ENCODE results near the gene FAM20C.

The FAM20C gene

GRCh38 chr7:245574-246295 lies 53.4 kb downstream of the FAM20C start:
- TF ChIP-seq CTCF (conservative IDR thresholded peaks at IDR 0.05; ENCODE audit: low read depth, low read length), result no peak
- H3K79me2 ChIP-seq (ENCODE audit: insufficient read depth, low read depth), result no peaks in the 10 kb centered on the region
- no peak overlapping the region for H2AFZ ChIP-seq (ENCODE audit: low read depth)
- H3K4me2 ChIP-seq, result no peak overlapping the region
- no peaks in the 10 kb centered on the region for H3K36me3 ChIP-seq (ENCODE audit: insufficient read depth)
- H3K4me1 ChIP-seq (ENCODE audit: low read depth, poor library complexity, severe bottlenecking), result no peaks in the 10 kb centered on the region
- no peaks in the 10 kb centered on the region for H4K20me1 ChIP-seq (ENCODE audit: insufficient read depth)
- H3K27me3 ChIP-seq (ENCODE audit: insufficient read depth, low read depth), result peaks cover 50% of the 10 kb centered on the region
- no peak overlapping the region for H3K9ac ChIP-seq
- no peak overlapping the region for H3K27ac ChIP-seq
- no peak overlapping the region for H3K4me3 ChIP-seq (IDR thresholded peaks at IDR 0.05; ENCODE audit: insufficient read depth, low read depth, low read length)

DNA sequence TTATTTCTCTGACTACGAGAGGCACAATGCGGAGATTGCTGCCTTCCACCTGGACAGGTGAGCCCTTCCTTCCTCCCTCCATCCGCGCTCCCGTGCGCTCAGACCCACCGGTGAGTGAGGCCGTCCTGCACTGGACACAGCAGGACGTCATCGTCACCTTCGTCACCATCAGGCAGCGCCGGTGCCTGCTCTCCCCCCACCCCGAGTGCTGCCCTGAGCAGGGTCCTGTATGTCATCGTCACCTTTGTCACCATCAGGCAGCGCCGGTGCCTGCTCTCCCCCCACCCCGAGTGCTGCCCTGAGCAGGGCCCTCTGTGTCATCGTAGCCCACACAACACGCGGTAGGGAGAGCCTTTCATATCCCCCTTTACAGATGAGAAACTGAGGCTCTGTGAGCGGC lies 54.1 kb downstream of the FAM20C start:
- no peak overlapping the region for H3K9ac ChIP-seq
- no peak overlapping the region for H3K4me3 ChIP-seq (IDR thresholded peaks at IDR 0.05; ENCODE audit: insufficient read depth, low read depth, low read length)
- peaks cover 56% of the 10 kb centered on the region for H3K27me3 ChIP-seq (ENCODE audit: insufficient read depth, low read depth)
- no peak overlapping the region for H3K27ac ChIP-seq
- H3K4me2 ChIP-seq, result no peak overlapping the region
- H3K36me3 ChIP-seq (ENCODE audit: insufficient read depth), result no peaks in the 10 kb centered on the region
- no peaks in the 10 kb centered on the region for H3K79me2 ChIP-seq (ENCODE audit: insufficient read depth, low read depth)
- no peak overlapping the region for H2AFZ ChIP-seq (ENCODE audit: low read depth)
- H3K4me1 ChIP-seq (ENCODE audit: low read depth, poor library complexity, severe bottlenecking), result no peaks in the 10 kb centered on the region
- no peak for TF ChIP-seq CTCF (conservative IDR thresholded peaks at IDR 0.05; ENCODE audit: low read depth, low read length)
- no peaks in the 10 kb centered on the region for H4K20me1 ChIP-seq (ENCODE audit: insufficient read depth)

- Histone ChIP-seq H3K36me3 (ENCODE audit: insufficient read depth) (no peaks in the 10 kb centered on the region), H3K4me2 (no peak overlapping the region)
These were observed 54.8 kb downstream of the FAM20C start for GRCh38 chr7:247181-247580.

DNA sequence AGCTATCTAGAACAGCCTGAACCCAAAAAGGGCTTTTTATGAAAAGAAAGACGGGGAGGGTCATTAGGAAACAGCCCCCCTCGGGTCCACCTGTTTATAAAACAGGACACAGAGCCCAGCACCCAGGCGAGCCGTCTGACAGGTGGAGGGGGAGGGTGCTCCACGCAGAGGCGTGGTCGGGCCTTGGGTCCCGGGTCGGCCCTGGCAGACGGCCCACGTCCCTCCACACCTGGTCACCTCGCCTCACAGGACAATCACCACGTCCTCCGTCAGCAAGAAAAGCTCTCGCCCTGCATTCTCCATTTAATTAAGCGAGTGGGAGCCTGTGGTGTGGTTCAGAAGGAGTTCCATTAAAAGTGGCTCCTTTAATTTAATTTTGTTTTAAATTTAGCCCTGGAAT lies 55.3 kb downstream of the FAM20C start:
- no peaks in the 10 kb centered on the region for H3K36me3 ChIP-seq (ENCODE audit: insufficient read depth)

More at GRCh38 chr7:247181-247580, 54.8 kb downstream of the FAM20C start:
- H3K79me2 ChIP-seq (ENCODE audit: insufficient read depth, low read depth), result no peaks in the 10 kb centered on the region
- H3K4me3 ChIP-seq (IDR thresholded peaks at IDR 0.05; ENCODE audit: insufficient read depth, low read depth, low read length), result no peak overlapping the region
- H3K27ac ChIP-seq, result no peak overlapping the region
- no peak overlapping the region for H2AFZ ChIP-seq (ENCODE audit: low read depth)
- no peak overlapping the region for H3K9ac ChIP-seq
- no peaks in the 10 kb centered on the region for H4K20me1 ChIP-seq (ENCODE audit: insufficient read depth)
- TF ChIP-seq CTCF (conservative IDR thresholded peaks at IDR 0.05; ENCODE audit: low read depth, low read length), result no peak
- peaks cover 63% of the 10 kb centered on the region for H3K27me3 ChIP-seq (ENCODE audit: insufficient read depth, low read depth)
- H3K4me1 ChIP-seq (ENCODE audit: low read depth, poor library complexity, severe bottlenecking), result no peaks in the 10 kb centered on the region

More for the DNA sequence above, 55.3 kb downstream of the FAM20C start:
- Histone ChIP-seq H3K79me2 (ENCODE audit: insufficient read depth, low read depth) (no peaks in the 10 kb centered on the region), H2AFZ (ENCODE audit: low read depth) (no peak overlapping the region), H3K27ac (no peak overlapping the region), H3K4me1 (ENCODE audit: low read depth, poor library complexity, severe bottlenecking) (no peaks in the 10 kb centered on the region), H3K4me2 (no peak overlapping the region), H4K20me1 (ENCODE audit: insufficient read depth) (no peaks in the 10 kb centered on the region), H3K9ac (no peak overlapping the region), H3K27me3 (ENCODE audit: insufficient read depth, low read depth) (peaks cover 68% of the 10 kb centered on the region), H3K4me3 (IDR thresholded peaks at IDR 0.05; ENCODE audit: insufficient read depth, low read depth, low read length) (no peak overlapping the region)
- TF ChIP-seq CTCF (conservative IDR thresholded peaks at IDR 0.05; ENCODE audit: low read depth, low read length), result no peak

Measured in KMS-11 (cell line).